ENCODE data around the gene PLEKHD1. TPM values are rescaled to one million over a fixed set of nuclear protein-coding genes. Genes with fewer than 3 reads are reported as not detected.

PLEKHD1 gene
- total and polyA plus RNA-seq, 2 donors (not counting 1 experiment from before 2014, with no cell fraction given): under 0.01 to 0.01 TPM

- no peaks in the 10 kb centered on the region for H3K9me3 ChIP-seq (ENCODE audit: control insufficient read depth, insufficient read depth, low read depth, low read length)
- peaks cover 47% of the 10 kb centered on the region for H3K27me3 ChIP-seq (ENCODE audit: control insufficient read depth, insufficient read depth, low read length)
These were observed 85.3 kb downstream of the PLEKHD1 start for GRCh38 chr14:69569859-69570258.

GRCh38 chr14:69570836-69571330 lies 86.4 kb downstream of the PLEKHD1 start:
- no peaks in the 10 kb centered on the region for H4K20me1 ChIP-seq (ENCODE audit: control insufficient read depth, extremely low read depth, insufficient read depth, low read length)
- no peak overlapping the region for H3K4me2 ChIP-seq (ENCODE audit: extremely low read depth, insufficient read depth, low read length)
- TF ChIP-seq CTCF (conservative IDR thresholded peaks at IDR 0.05 in 1 of 2, IDR thresholded peaks at IDR 0.05 in 1 of 2; ENCODE audit: low read depth in 1 of 2, low read length in 2 of 2) (no peak), EZH2 (IDR thresholded peaks at IDR 0.05; ENCODE audit: low read length, missing control alignments) (no peak)
- no peaks in the 10 kb centered on the region for H3K36me3 ChIP-seq (ENCODE audit: control insufficient read depth, insufficient read depth, low read length)
- H3K9me3 ChIP-seq (ENCODE audit: control insufficient read depth, insufficient read depth, low read depth, low read length): no peaks in the 10 kb centered on the region
- no peak overlapping the region for H2AFZ ChIP-seq (ENCODE audit: low read length)
- H3K4me1 ChIP-seq (ENCODE audit: control insufficient read depth, extremely low read depth, insufficient read depth, low read length): no peaks in the 10 kb centered on the region
- H3K4me3 ChIP-seq (replicated peaks in 1 of 4; ENCODE audit: control extremely low read depth in 1 of 4, insufficient read depth in 1 of 4, low read depth in 3 of 4, low read length in 4 of 4): no peak overlapping the region
- H3K27ac ChIP-seq (ENCODE audit: insufficient read depth, low read length): no peak overlapping the region
- peaks cover 47% of the 10 kb centered on the region for H3K27me3 ChIP-seq (ENCODE audit: control insufficient read depth, insufficient read depth, low read length)
- no peak overlapping the region for H3K9ac ChIP-seq (ENCODE audit: insufficient read depth, low read length)
- H3K79me2 ChIP-seq (ENCODE audit: control insufficient read depth, insufficient read depth, low read length): no peaks in the 10 kb centered on the region
- no peak for DNase-seq (ENCODE audit: low read depth in 2 of 2)

More at GRCh38 chr14:69569859-69570258, 85.3 kb downstream of the PLEKHD1 start:
- TF ChIP-seq CTCF (conservative IDR thresholded peaks at IDR 0.05 in 1 of 2, IDR thresholded peaks at IDR 0.05 in 1 of 2; ENCODE audit: low read depth in 1 of 2, low read length in 2 of 2) (no peak), EZH2 (IDR thresholded peaks at IDR 0.05; ENCODE audit: low read length, missing control alignments) (no peak)
- Histone ChIP-seq H4K20me1 (ENCODE audit: control insufficient read depth, extremely low read depth, insufficient read depth, low read length) (no peaks in the 10 kb centered on the region), H3K27ac (ENCODE audit: insufficient read depth, low read length) (no peak overlapping the region), H3K4me2 (ENCODE audit: extremely low read depth, insufficient read depth, low read length) (no peak overlapping the region), H3K79me2 (ENCODE audit: control insufficient read depth, insufficient read depth, low read length) (no peaks in the 10 kb centered on the region), H3K4me3 (replicated peaks in 1 of 4; ENCODE audit: control extremely low read depth in 1 of 4, insufficient read depth in 1 of 4, low read depth in 3 of 4, low read length in 4 of 4) (no peak overlapping the region), H3K36me3 (ENCODE audit: control insufficient read depth, insufficient read depth, low read length) (no peaks in the 10 kb centered on the region), H2AFZ (ENCODE audit: low read length) (no peak overlapping the region), H3K9ac (ENCODE audit: insufficient read depth, low read length) (no peak overlapping the region), H3K4me1 (ENCODE audit: control insufficient read depth, extremely low read depth, insufficient read depth, low read length) (no peaks in the 10 kb centered on the region)
- no peak for DNase-seq (ENCODE audit: low read depth in 2 of 2)

DNA sequence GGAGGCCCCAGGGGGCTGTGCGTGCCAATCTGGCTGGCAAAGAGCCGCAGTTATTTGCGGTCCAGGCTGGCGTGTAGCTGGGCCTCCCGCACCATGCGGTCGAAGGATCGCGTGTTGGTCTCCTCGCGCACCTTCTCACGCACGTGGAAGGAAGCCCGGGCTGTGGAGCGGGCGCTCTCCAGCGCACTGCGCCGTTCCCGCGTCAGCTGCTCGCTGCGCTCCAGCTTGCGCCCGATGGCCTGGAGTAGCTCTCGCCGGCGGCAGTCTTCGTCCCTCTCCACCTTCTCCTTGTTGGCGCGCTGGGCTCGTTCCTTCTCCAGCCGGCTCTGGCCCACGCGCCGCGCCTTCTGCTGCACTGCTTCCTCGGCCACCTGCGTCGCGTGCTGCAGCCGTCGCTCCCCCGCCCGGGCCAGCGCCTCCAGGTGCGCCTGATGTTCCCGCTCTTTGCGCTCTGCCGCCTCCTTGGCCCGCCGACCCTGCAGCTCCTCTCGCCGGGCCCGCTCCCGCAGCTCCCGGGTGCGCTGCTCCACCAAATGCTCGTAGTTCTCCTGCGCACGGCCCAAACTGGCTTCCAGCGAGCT lies 87.0 kb downstream of the PLEKHD1 start:
- H3K9ac ChIP-seq (ENCODE audit: insufficient read depth, low read length): no peak overlapping the region
- no peaks in the 10 kb centered on the region for H4K20me1 ChIP-seq (ENCODE audit: control insufficient read depth, extremely low read depth, insufficient read depth, low read length)
- H3K4me1 ChIP-seq (ENCODE audit: control insufficient read depth, extremely low read depth, insufficient read depth, low read length): no peaks in the 10 kb centered on the region
- no peak for DNase-seq (ENCODE audit: low read depth in 2 of 2)
- peak overlapping the region; percentile 52 for H3K4me2 ChIP-seq (ENCODE audit: extremely low read depth, insufficient read depth, low read length)
- H3K79me2 ChIP-seq (ENCODE audit: control insufficient read depth, insufficient read depth, low read length): no peaks in the 10 kb centered on the region
- H3K36me3 ChIP-seq (ENCODE audit: control insufficient read depth, insufficient read depth, low read length): no peaks in the 10 kb centered on the region
- peaks cover 52% of the 10 kb centered on the region for H3K27me3 ChIP-seq (ENCODE audit: control insufficient read depth, insufficient read depth, low read length)
- no peak overlapping the region for H2AFZ ChIP-seq (ENCODE audit: low read length)
- no peaks in the 10 kb centered on the region for H3K9me3 ChIP-seq (ENCODE audit: control insufficient read depth, insufficient read depth, low read depth, low read length)
- H3K4me3 ChIP-seq (replicated peaks in 1 of 4; ENCODE audit: control extremely low read depth in 1 of 4, insufficient read depth in 1 of 4, low read depth in 3 of 4, low read length in 4 of 4): peak overlapping the region in 1 of 4 experiments; percentile 28
- H3K27ac ChIP-seq (ENCODE audit: insufficient read depth, low read length): no peak overlapping the region
- TF ChIP-seq CTCF (conservative IDR thresholded peaks at IDR 0.05 in 1 of 2, IDR thresholded peaks at IDR 0.05 in 1 of 2; ENCODE audit: low read depth in 1 of 2, low read length in 2 of 2) (no peak), EZH2 (IDR thresholded peaks at IDR 0.05; ENCODE audit: low read length, missing control alignments) (peak; percentile 72)

All from fibroblast of lung (primary cell).